DMS53 treated with DMSO at 0.1 percent for 48 hours (cell line): ENCODE data around the gene FKBP10.
"Not testable (repeated sequence)": the region's sequence is repeated elsewhere in the genome, so short reads cannot be mapped to it uniquely, and the experiment has no call there.

Source experiments
- DNase-seq: peaks from one replicate; lab custom pipeline; 2025; ENCODE audit not compliant: unreplicated experiment; lab: John Stamatoyannopoulos, UW

FKBP10 gene

DNA sequence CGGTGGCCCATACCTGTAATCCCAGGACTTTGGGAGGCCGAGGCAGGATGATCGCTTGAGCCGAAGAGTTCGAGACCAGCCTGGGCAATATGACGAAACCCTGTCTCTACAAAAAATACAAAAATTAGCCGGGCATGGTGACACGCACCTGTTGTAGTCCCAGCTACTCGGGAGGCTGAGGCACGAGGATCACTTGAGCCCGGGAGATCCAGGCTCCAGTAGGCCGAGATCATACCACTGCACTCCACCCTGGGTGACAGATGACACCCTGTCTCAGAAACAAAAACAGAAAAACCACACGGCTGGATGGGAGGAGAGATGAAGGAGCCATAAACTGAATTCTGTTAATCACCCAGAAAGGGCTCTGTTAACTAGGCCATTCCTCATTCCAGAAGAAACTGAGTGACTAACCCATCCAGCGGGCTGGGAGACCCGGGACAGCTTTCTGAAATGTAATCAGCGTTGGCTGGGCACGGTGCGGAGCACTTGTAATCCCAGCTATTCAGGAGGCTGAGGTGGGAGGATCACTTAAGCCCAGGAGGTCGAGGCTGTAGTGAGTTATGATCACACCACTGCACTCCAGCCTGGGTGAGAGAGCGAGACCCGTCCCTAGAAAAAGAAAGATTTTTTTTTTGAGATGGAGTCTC is 23.9 kb downstream of the FKBP10 start:
- DNase-seq, result no peak

- no peak for DNase-seq
Measured at GRCh38 chr17:41837761-41838538, 25.1 kb downstream of the FKBP10 start, which contains the start of gene KLHL10. Gene KLHL10 (plus strand): TSS chr17:41837825. CDS start chr17:41837933, 108 bp downstream.

DNA sequence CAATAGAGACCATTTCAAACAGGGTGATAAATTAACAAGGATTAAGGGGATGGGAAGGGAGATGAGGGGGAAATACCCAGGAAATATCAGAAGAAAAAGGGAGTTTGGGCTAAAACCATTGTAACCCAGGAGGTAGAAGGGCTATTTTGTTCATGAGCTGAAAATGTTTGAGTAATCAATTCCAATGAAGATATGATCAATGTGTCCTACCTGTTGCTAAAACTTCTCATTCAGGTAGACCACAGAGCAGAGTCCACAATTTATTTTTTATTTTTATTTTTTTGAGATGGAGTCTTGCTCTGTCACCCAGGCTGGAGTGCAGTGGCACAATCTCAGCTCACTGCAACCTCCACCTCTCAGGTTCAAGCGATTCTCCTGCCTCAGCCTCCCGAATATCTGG is 26.6 kb downstream of the FKBP10 start:
- DNase-seq, result not testable (repeated sequence)

DNA sequence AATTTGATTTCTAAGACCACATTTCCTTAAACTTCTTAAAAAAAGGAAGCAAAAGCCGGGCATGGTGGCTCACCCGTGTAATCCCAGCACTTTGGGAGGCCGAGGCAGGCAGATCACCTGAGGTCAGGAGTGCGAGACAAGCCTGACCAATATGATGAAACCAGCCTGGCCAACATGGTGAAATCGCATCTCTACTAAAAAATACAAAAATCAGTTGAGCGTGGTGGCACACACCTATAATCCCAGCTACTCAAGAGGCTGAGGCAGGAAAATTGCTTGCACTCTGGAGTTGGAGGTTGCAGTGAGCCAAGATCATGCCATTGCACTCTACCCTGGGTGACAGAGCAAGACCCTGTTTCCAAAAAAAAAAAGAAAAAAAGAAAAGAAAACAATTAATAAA is 28.0 kb downstream of the FKBP10 start:
- not testable (repeated sequence) for DNase-seq

- no peak for DNase-seq
Measured at GRCh38 chr17:41844971-41845370, 32.2 kb downstream of the FKBP10 start.

GRCh38 chr17:41848788-41849187 is 36.0 kb downstream of the FKBP10 start:
- no peak for DNase-seq

DNA sequence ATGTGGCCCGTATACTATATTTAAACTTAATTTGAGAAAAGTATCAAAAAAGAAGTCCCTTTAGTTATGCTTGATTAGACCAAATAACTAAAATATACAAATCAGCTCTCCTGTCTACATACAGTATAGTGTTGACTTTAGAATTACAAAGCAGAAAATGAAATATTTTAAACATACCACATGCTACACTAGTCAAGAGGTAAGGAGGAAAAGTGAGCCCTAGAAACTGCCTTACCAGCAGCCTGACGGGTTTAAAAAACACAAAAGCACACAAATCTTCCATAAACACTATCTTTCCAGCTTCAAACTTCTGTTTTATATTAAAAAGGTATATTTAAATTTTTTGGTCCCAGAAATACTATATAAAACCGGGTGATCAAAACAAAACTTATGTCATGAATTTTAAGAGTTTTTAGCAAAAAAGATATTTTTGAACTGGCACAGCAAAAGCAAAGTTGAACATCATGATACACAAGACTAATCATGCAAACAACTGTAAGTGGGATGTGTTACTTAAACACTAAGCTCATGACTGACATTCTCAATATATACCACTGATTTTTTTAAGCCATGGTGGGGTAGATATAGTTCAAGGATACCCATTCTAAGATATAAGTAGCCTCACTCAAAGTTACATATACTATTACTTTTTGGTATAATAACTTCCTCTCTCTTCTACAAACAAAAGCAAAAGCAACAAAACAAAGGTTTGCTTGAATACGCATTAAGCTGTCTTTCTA is 36.6 kb downstream of the FKBP10 start:
- no peak for DNase-seq

DNA sequence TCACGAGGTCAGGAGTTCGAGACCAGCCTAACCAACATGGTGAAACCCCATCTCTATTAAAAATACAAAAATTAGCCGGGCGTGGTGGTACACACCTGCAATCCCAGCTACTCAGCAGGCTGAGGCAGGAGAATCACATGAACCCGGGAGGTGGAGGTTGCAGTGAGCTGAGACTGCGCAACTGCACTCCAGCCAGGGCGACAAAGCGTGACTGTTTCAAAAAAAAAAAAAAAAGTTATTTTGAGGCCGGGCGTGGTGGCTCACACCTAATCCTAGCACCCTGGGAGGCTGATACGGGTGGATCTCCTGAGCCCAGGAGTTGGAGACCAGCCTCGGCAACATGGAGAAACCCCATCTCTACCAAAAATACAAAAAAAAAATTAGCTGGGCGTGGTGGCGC is 38.6 kb downstream of the FKBP10 start:
- DNase-seq, result not testable (repeated sequence)

DNA sequence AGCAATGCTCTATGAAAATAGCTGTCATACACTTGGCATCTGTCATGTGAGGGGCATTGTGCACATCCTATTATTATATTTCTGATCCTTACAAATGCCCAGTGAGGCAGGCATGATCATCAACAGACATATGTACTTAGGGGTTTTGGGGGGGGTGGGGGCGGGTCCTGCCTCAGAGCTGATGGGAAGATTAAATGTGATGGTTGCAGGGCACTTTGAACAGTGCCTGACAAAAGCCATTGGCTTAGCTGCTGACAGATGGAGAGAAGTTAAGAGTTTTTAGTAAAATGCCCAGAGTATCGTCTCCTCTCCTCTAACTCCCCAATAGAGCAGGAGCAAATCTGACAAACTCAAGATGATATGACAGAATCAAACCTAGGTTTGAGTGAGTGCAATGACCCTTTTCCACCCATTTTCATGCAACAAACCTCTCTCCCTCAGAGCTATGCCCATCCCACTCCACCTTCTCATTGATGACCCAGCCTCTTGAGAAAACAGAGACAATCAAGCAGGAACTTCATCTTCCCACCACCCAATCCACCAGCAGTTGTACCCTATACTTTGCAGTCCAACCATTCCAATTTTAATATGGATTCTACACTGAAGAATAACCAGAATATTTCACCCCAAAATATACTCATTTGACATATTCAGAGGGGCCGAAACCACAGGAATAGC is 47.6 kb downstream of the FKBP10 start:
- no peak for DNase-seq

GRCh38 chr17:41863074-41863848 is 50.5 kb downstream of the FKBP10 start:
- DNase-seq, result no peak

DNA sequence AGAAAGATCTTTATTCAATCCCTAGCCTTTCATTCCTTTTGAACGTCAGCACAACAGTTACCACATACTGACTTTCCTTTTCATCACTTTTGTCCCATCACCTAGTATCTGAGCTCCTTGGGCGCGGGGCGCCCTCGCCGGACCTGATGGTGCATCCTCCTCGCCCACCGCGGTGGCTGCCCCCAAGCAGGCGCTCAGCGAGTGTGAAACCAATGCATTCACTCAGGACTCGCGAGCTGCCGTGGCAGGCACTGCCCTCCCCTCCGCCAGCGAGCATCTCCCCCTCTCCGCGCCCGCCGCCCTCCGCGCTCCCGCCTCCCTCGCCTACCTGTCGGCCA is 51.7 kb downstream of the FKBP10 start:
- DNase-seq, result no peak

DNA sequence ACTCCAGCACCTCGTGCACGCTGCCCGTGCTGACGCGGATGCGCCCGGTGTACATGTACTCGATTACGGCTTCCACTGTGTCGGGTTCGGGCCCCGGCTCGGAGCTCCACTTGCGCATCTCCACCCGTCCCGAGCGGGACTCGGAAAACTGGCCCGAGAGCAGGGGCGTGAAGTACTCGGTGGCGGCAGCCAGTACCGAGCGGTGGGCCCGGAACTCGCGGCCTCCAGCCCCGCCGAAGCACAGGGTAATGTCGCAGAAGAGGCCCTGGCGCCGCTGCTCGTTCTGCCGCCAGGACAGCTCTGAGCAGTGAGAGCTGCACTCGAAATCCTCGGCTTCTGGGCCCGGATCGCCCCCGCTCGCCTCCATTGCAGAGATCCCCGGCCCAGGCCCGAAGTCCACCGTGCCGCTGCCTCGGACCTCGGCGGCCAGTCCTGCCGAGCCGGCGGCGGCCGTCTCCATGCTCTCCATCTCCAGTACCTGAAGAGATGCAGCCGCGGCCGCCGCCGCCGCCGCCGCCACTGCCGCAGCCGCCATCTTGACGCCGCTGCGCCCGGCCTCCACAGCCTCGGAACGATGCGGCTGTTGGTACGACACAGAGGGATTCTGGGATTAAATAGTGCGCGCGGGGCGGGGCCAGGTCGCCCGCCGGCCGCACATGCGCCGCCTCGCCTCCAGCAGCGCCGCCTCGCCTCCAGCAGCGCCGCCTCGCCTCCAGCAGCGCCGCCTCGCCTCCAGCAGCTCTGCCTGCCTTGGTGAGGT is 52.2 kb downstream of the FKBP10 start, which contains the start of gene KLHL11:
Gene KLHL11, minus strand, starts transcription at position 588 of the 760 bp plus-strand sequence. Its CDS starts 53 bp downstream, at position 535.
- peak; percentile 59 for DNase-seq

DNA sequence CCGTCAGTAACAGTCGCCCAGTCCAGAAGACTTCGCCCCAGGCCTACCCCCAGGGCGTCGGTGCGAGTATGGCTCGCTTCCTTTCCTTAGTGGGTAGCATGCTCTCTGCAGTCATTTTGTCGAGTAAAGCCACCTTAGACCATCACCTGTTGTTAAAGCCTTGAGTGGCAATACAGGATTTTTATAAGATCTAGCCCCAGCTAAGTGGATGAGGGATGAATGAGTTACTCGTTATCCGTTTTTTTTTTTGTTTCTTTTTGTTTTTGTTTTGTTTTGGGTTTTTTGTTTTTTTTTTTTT is 52.7 kb downstream of the FKBP10 start:
- DNase-seq, result no peak

GRCh38 chr17:41868568-41868967 is 55.8 kb downstream of the FKBP10 start:
- DNase-seq, result no peak

DNA sequence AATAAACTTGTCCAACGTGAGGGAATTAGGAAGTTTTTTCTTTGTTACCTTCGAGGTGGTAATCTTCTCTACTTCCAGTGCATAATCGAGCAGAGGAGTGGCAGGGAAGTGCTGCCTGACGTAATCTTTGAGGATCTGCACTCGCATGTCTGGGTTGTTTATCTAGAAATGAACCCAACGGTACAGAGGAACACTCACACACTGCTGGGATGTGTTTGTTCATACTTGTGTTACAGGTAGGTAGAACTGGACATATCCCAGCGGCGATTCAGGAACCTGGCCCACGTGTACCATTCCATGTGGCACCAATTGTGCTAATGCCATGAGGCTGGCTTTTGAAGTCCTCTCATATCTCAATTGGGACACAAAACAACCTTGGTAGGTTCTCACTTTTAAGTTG is 56.6 kb downstream of the FKBP10 start:
- no peak for DNase-seq

- DNase-seq, result no peak
Measured at GRCh38 chr17:41870097-41870496, 57.3 kb downstream of the FKBP10 start.

DNA sequence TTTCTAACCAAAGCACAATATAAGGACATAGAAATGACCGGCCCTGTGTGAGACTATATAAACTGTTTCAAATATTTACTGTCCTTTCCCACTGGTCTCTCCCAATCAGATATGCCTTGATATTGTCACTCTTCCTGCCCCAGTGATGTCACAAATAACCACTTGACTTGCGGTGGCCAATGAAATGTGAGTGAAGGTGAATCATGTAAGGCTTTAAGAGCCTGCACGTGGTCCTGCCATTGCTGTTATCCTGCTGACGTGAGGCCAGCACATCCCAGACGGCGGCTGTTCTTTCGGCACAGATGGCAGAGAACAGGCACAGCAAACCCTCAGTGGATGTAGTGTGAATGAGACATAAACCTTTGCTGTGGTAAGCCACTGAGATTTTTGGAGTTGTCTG is 57.8 kb downstream of the FKBP10 start:
- DNase-seq, result peak; percentile 15

DNA sequence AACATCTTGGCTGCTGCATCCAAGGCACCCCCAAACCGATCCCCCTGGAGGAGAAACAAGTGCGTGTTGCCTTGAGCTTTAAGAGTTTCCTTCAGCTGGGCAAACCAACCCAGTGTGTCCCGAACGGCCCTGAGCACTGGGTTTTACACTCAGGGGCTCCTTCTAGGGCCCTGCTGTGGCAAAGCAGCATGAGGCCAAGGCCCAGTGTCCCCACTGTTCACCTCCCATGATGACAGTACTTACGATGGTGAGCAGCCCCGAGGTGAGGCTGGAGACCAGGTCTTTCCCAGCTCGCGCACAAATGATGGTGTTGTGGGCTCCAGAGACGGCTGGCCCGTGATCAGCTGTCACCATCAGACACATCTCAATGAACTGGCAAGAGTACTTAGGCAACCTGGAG is 59.0 kb downstream of the FKBP10 start:
- DNase-seq, result no peak
